ENCODE measurements around the gene DNAL4.

- no peak for TF ChIP-seq CTCF (IDR thresholded peaks at IDR 0.05)
- no peak for TF ChIP-seq EZH2 (IDR thresholded peaks at IDR 0.05; ENCODE audit: borderline replicate concordance, insufficient read depth, low read depth, low read length, poor library complexity, severe bottlenecking)
Observed at GRCh38 chr22:38793721-38794466, at the start of gene DNAL4.

All from B cell (primary cell).